ENCODE data around the gene TRIP10.

TRIP10 gene

GRCh38 chr19:6728346-6728745 is 11.1 kb upstream of the TRIP10 start:
- Histone ChIP-seq H3K4me1 (ENCODE audit: control insufficient read depth, insufficient read depth, low read length, poor library complexity, severe bottlenecking) (no peaks in the 10 kb centered on the region), H3K36me3 (ENCODE audit: control insufficient read depth, insufficient read depth, low read length) (peaks cover 16% of the 10 kb centered on the region), H3K4me3 (ENCODE audit: extremely low read depth, insufficient read depth, low read length, poor library complexity, severe bottlenecking) (no peak overlapping the region), H3K27ac (ENCODE audit: low read depth, low read length, severe bottlenecking) (no peak overlapping the region), H3K9me3 (ENCODE audit: control insufficient read depth, low read length) (no peaks in the 10 kb centered on the region)
- WGBS, 2 experiments (ENCODE audit: insufficient coverage in 2 of 2): 79 to 84% methylated on average over 6 to 8 of the region's 8 CpGs

GRCh38 chr19:6729573-6730152 is 9.8 kb upstream of the TRIP10 start:
- WGBS, 2 experiments (ENCODE audit: insufficient coverage in 2 of 2): 94 to 95% methylated on average over 11 to 14 of the region's 23 CpGs
- H3K27ac ChIP-seq (ENCODE audit: low read depth, low read length, severe bottlenecking): no peak overlapping the region

GRCh38 chr19:6730153-6730804 is 9.2 kb upstream of the TRIP10 start:
- peaks cover 22% of the 10 kb centered on the region for H3K36me3 ChIP-seq (ENCODE audit: control insufficient read depth, insufficient read depth, low read length)
- H3K4me1 ChIP-seq (ENCODE audit: control insufficient read depth, insufficient read depth, low read length, poor library complexity, severe bottlenecking): peaks cover 3% of the 10 kb centered on the region
- 92 to 100% methylated on average over 1 to 7 of the region's 27 CpGs for WGBS, 2 experiments (ENCODE audit: insufficient coverage in 2 of 2)
- no peaks in the 10 kb centered on the region for H3K9me3 ChIP-seq (ENCODE audit: control insufficient read depth, low read length)
- H3K4me3 ChIP-seq (ENCODE audit: extremely low read depth, insufficient read depth, low read length, poor library complexity, severe bottlenecking): no peak overlapping the region
- H3K27ac ChIP-seq (ENCODE audit: low read depth, low read length, severe bottlenecking): no peak overlapping the region

More at GRCh38 chr19:6729573-6730152, 9.8 kb upstream of the TRIP10 start:
- no peaks in the 10 kb centered on the region for H3K9me3 ChIP-seq (ENCODE audit: control insufficient read depth, low read length)
- H3K4me1 ChIP-seq (ENCODE audit: control insufficient read depth, insufficient read depth, low read length, poor library complexity, severe bottlenecking): no peaks in the 10 kb centered on the region
- peaks cover 22% of the 10 kb centered on the region for H3K36me3 ChIP-seq (ENCODE audit: control insufficient read depth, insufficient read depth, low read length)
- no peak overlapping the region for H3K4me3 ChIP-seq (ENCODE audit: extremely low read depth, insufficient read depth, low read length, poor library complexity, severe bottlenecking)

- H3K36me3 ChIP-seq (ENCODE audit: control insufficient read depth, insufficient read depth, low read length): peaks cover 22% of the 10 kb centered on the region
- no peak overlapping the region for H3K4me3 ChIP-seq (ENCODE audit: extremely low read depth, insufficient read depth, low read length, poor library complexity, severe bottlenecking)
- no peak overlapping the region for H3K27ac ChIP-seq (ENCODE audit: low read depth, low read length, severe bottlenecking)
- 91 to 93% methylated on average over 18 to 28 of the region's 30 CpGs for WGBS, 2 experiments (ENCODE audit: insufficient coverage in 2 of 2)
- H3K4me1 ChIP-seq (ENCODE audit: control insufficient read depth, insufficient read depth, low read length, poor library complexity, severe bottlenecking): peaks cover 9% of the 10 kb centered on the region
- no peaks in the 10 kb centered on the region for H3K9me3 ChIP-seq (ENCODE audit: control insufficient read depth, low read length)
Observed at GRCh38 chr19:6730941-6731670, 8.4 kb upstream of the TRIP10 start.

- WGBS, 2 experiments (ENCODE audit: insufficient coverage in 2 of 2): 92 to 94% methylated on average over 19 to 22 of the region's 22 CpGs
- no peak overlapping the region for H3K4me3 ChIP-seq (ENCODE audit: extremely low read depth, insufficient read depth, low read length, poor library complexity, severe bottlenecking)
- no peak overlapping the region for H3K27ac ChIP-seq (ENCODE audit: low read depth, low read length, severe bottlenecking)
- peaks cover 9% of the 10 kb centered on the region for H3K4me1 ChIP-seq (ENCODE audit: control insufficient read depth, insufficient read depth, low read length, poor library complexity, severe bottlenecking)
- H3K9me3 ChIP-seq (ENCODE audit: control insufficient read depth, low read length): no peaks in the 10 kb centered on the region
- H3K36me3 ChIP-seq (ENCODE audit: control insufficient read depth, insufficient read depth, low read length): peaks cover 22% of the 10 kb centered on the region
Observed at GRCh38 chr19:6731822-6732221, 7.7 kb upstream of the TRIP10 start.

- Histone ChIP-seq H3K27ac (ENCODE audit: low read depth, low read length, severe bottlenecking) (no peak overlapping the region), H3K36me3 (ENCODE audit: control insufficient read depth, insufficient read depth, low read length) (peaks cover 22% of the 10 kb centered on the region), H3K4me3 (ENCODE audit: extremely low read depth, insufficient read depth, low read length, poor library complexity, severe bottlenecking) (no peak overlapping the region), H3K4me1 (ENCODE audit: control insufficient read depth, insufficient read depth, low read length, poor library complexity, severe bottlenecking) (peaks cover 10% of the 10 kb centered on the region), H3K9me3 (ENCODE audit: control insufficient read depth, low read length) (no peaks in the 10 kb centered on the region)
- 96 to 97% methylated on average over 16 to 20 of the region's 21 CpGs for WGBS, 2 experiments (ENCODE audit: insufficient coverage in 2 of 2)
Observed at GRCh38 chr19:6732803-6733337, 6.6 kb upstream of the TRIP10 start.

- Histone ChIP-seq H3K4me1 (ENCODE audit: control insufficient read depth, insufficient read depth, low read length, poor library complexity, severe bottlenecking) (peaks cover 13% of the 10 kb centered on the region), H3K9me3 (ENCODE audit: control insufficient read depth, low read length) (no peaks in the 10 kb centered on the region), H3K27ac (ENCODE audit: low read depth, low read length, severe bottlenecking) (no peak overlapping the region), H3K36me3 (ENCODE audit: control insufficient read depth, insufficient read depth, low read length) (peaks cover 22% of the 10 kb centered on the region), H3K4me3 (ENCODE audit: extremely low read depth, insufficient read depth, low read length, poor library complexity, severe bottlenecking) (no peak overlapping the region)
- 91 to 96% methylated on average over 19 to 22 of the region's 29 CpGs for WGBS, 2 experiments (ENCODE audit: insufficient coverage in 2 of 2)
Observed at GRCh38 chr19:6733338-6734095, 6.0 kb upstream of the TRIP10 start.

GRCh38 chr19:6734096-6734696 is 5.3 kb upstream of the TRIP10 start:
- Histone ChIP-seq H3K27ac (ENCODE audit: low read depth, low read length, severe bottlenecking) (no peak overlapping the region), H3K4me3 (ENCODE audit: extremely low read depth, insufficient read depth, low read length, poor library complexity, severe bottlenecking) (no peak overlapping the region), H3K4me1 (ENCODE audit: control insufficient read depth, insufficient read depth, low read length, poor library complexity, severe bottlenecking) (peaks cover 18% of the 10 kb centered on the region), H3K36me3 (ENCODE audit: control insufficient read depth, insufficient read depth, low read length) (peaks cover 22% of the 10 kb centered on the region), H3K9me3 (ENCODE audit: control insufficient read depth, low read length) (no peaks in the 10 kb centered on the region)
- WGBS, 2 experiments (ENCODE audit: insufficient coverage in 2 of 2): 88 to 95% methylated on average over 11 to 18 of the region's 20 CpGs

- Histone ChIP-seq H3K27ac (ENCODE audit: low read depth, low read length, severe bottlenecking) (peak overlapping the region; percentile 98), H3K36me3 (ENCODE audit: control insufficient read depth, insufficient read depth, low read length) (peaks cover 22% of the 10 kb centered on the region), H3K9me3 (ENCODE audit: control insufficient read depth, low read length) (no peaks in the 10 kb centered on the region), H3K4me3 (ENCODE audit: extremely low read depth, insufficient read depth, low read length, poor library complexity, severe bottlenecking) (peak overlapping the region; percentile 69), H3K4me1 (ENCODE audit: control insufficient read depth, insufficient read depth, low read length, poor library complexity, severe bottlenecking) (peaks cover 18% of the 10 kb centered on the region)
- 42 to 45% methylated on average over 8 to 9 of the region's 15 CpGs for WGBS, 2 experiments (ENCODE audit: insufficient coverage in 2 of 2)
Observed at GRCh38 chr19:6735181-6735911, 4.1 kb upstream of the TRIP10 start.
